ENCODE data around the gene ATP2C1.

Gene ATP2C1

DNA sequence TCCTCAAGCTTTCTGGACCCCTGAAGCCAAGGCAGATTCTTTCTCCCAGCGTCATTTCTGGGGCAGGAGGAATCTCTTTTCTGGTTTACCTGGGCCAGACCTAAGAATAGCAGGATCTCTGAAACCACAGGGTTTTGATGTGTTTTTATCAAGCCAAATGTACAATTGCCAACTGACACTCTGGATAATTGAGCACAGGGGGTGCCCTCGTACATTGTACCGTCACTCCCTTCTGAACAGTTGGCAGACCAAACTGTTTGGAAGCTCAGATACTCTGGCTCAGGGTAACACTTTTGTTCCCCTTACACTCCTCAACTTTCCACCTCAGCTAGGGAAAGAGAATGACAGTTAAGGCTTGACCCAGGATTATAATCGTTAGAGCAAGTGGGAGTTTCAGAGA is 82.8 kb downstream of the ATP2C1 start:
- H3K36me3 ChIP-seq (ENCODE audit: control insufficient read depth, insufficient read depth, low read length): peaks cover 48% of the 10 kb centered on the region

DNA sequence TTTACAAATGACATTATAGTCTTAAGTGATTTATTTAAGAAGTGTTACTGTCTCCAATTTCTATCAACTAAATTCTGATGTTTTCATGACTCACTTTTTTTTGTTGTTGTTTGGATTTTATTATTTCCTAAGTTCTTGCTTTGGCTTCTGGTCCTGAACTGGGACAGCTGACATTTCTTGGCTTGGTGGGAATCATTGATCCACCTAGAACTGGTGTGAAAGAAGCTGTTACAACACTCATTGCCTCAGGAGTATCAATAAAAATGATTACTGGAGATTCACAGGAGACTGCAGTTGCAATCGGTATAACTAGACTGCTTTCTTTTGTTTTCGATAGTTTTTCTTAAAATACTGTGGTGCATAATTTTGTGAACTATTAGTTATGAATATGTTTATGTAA is 85.2 kb downstream of the ATP2C1 start:
- H3K4me3 ChIP-seq (ENCODE audit: extremely low read depth, insufficient read depth, low read length, poor library complexity, severe bottlenecking): no peak overlapping the region
- no peaks in the 10 kb centered on the region for H3K4me1 ChIP-seq (ENCODE audit: control insufficient read depth, insufficient read depth, low read length, poor library complexity, severe bottlenecking)
- H3K9me3 ChIP-seq (ENCODE audit: control insufficient read depth, low read length): no peaks in the 10 kb centered on the region
- peaks cover 43% of the 10 kb centered on the region for H3K36me3 ChIP-seq (ENCODE audit: control insufficient read depth, insufficient read depth, low read length)
- WGBS, 2 experiments (ENCODE audit: insufficient coverage in 2 of 2): 93 to 100% methylated on average over 2 of the region's 2 CpGs
- no peak overlapping the region for H3K27ac ChIP-seq (ENCODE audit: low read depth, low read length, severe bottlenecking)

More for the DNA sequence above, 82.8 kb downstream of the ATP2C1 start:
- WGBS, 2 experiments (ENCODE audit: insufficient coverage in 2 of 2): 79 to 95% methylated on average over 2 to 4 of the region's 4 CpGs
- H3K27ac ChIP-seq (ENCODE audit: low read depth, low read length, severe bottlenecking): no peak overlapping the region
- no peaks in the 10 kb centered on the region for H3K9me3 ChIP-seq (ENCODE audit: control insufficient read depth, low read length)
- no peak overlapping the region for H3K4me3 ChIP-seq (ENCODE audit: extremely low read depth, insufficient read depth, low read length, poor library complexity, severe bottlenecking)
- H3K4me1 ChIP-seq (ENCODE audit: control insufficient read depth, insufficient read depth, low read length, poor library complexity, severe bottlenecking): no peaks in the 10 kb centered on the region

DNA sequence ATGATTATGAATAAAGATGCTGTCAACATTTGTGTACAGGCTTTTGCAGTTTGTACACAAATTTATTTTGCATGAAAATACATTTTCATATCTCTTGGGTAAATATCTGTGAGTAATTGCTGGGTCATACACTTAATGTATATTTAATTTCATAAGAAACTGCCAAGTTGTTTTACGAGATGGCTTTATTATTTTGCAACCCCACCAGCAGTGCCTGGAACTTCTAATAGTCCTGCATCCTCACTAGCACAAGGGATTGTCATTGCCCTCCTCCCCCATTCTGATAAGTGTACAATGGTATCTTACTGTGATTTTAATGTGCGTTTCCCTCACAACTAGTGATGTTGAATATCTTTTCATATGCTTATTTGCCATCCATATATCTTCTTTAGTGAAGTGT is 87.6 kb downstream of the ATP2C1 start:
- no peak overlapping the region for H3K27ac ChIP-seq (ENCODE audit: low read depth, low read length, severe bottlenecking)
- H3K4me1 ChIP-seq (ENCODE audit: control insufficient read depth, insufficient read depth, low read length, poor library complexity, severe bottlenecking): no peaks in the 10 kb centered on the region
- no peaks in the 10 kb centered on the region for H3K9me3 ChIP-seq (ENCODE audit: control insufficient read depth, low read length)
- H3K36me3 ChIP-seq (ENCODE audit: control insufficient read depth, insufficient read depth, low read length): peaks cover 32% of the 10 kb centered on the region
- H3K4me3 ChIP-seq (ENCODE audit: extremely low read depth, insufficient read depth, low read length, poor library complexity, severe bottlenecking): no peak overlapping the region
- WGBS, 2 experiments (ENCODE audit: insufficient coverage in 2 of 2): no CpG with 5 or more reads among the region's 2 CpGs

DNA sequence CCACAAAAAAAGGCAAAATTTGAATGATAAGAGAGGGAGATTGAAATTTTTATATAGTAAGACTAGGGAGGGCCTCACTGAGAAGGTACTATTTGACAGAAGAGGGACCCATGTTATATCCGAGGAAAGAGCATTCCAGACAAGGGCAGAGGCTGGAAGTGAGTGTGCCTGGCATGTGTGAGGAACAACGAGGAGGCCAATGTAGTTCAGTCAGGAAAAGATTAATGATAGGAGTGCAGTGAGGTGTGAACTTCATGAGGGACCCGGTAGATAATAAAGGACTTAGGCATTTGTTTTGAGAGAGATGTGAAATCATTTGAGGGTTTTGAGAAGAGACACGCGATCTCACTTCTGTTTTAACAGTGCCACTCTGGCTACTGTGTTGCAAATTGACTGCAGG is 96.4 kb downstream of the ATP2C1 start:
- H3K9me3 ChIP-seq (ENCODE audit: control insufficient read depth, low read length): no peaks in the 10 kb centered on the region
- peaks cover 30% of the 10 kb centered on the region for H3K36me3 ChIP-seq (ENCODE audit: control insufficient read depth, insufficient read depth, low read length)
- H3K4me1 ChIP-seq (ENCODE audit: control insufficient read depth, insufficient read depth, low read length, poor library complexity, severe bottlenecking): no peaks in the 10 kb centered on the region
- no peak overlapping the region for H3K27ac ChIP-seq (ENCODE audit: low read depth, low read length, severe bottlenecking)
- WGBS, 2 experiments (ENCODE audit: insufficient coverage in 2 of 2): 74 to 76% methylated on average over 5 of the region's 5 CpGs
- H3K4me3 ChIP-seq (ENCODE audit: extremely low read depth, insufficient read depth, low read length, poor library complexity, severe bottlenecking): no peak overlapping the region

DNA sequence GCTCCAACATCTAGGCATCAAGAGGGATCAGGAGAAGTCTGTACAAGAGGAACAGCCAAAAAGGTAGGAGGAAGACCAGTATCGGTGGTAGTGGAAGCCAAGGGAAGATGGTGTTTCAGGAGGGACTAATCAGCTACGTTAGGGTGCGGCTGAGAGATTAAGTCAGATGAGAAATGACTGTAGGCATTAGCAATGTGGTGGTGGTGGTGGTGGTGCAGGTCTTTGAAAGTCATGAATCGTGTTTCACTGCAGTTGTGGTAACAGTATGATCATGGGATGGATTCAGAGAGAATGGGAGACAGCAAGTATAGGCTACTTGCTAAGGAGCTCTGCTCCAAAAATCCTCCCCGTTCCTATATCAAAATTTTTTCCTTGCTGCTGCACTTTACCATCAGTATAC is 97.2 kb downstream of the ATP2C1 start:
- H3K36me3 ChIP-seq (ENCODE audit: control insufficient read depth, insufficient read depth, low read length): peaks cover 34% of the 10 kb centered on the region
- WGBS, 2 experiments (ENCODE audit: insufficient coverage in 2 of 2): 100% methylated on average over 3 to 4 of the region's 5 CpGs
- no peak overlapping the region for H3K4me3 ChIP-seq (ENCODE audit: extremely low read depth, insufficient read depth, low read length, poor library complexity, severe bottlenecking)
- no peaks in the 10 kb centered on the region for H3K4me1 ChIP-seq (ENCODE audit: control insufficient read depth, insufficient read depth, low read length, poor library complexity, severe bottlenecking)
- no peaks in the 10 kb centered on the region for H3K9me3 ChIP-seq (ENCODE audit: control insufficient read depth, low read length)
- no peak overlapping the region for H3K27ac ChIP-seq (ENCODE audit: low read depth, low read length, severe bottlenecking)

DNA sequence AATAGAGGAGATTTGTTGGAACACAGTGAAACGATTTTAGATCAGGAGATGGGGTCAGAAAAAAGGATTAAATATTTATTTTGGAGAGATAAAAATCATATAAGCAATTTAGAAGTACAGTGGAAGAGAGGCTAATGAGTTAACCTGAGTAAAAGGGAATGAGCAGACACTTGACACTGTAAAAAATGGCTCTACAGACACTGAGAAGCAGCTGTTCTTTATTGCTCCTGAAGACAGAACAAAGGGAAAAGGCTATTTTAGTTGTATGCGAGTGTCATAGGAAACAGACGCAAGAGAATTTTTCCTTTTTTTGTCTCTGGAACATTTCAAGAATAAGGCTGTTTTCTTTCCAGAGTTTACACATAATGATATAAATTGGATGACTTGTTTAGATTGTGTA is 98.5 kb downstream of the ATP2C1 start:
- H3K36me3 ChIP-seq (ENCODE audit: control insufficient read depth, insufficient read depth, low read length): peaks cover 37% of the 10 kb centered on the region
- H3K4me1 ChIP-seq (ENCODE audit: control insufficient read depth, insufficient read depth, low read length, poor library complexity, severe bottlenecking): no peaks in the 10 kb centered on the region
- H3K9me3 ChIP-seq (ENCODE audit: control insufficient read depth, low read length): no peaks in the 10 kb centered on the region
- WGBS, 2 experiments (ENCODE audit: insufficient coverage in 2 of 2): 93 to 100% methylated on average over 2 of the region's 3 CpGs
- no peak overlapping the region for H3K27ac ChIP-seq (ENCODE audit: low read depth, low read length, severe bottlenecking)
- H3K4me3 ChIP-seq (ENCODE audit: extremely low read depth, insufficient read depth, low read length, poor library complexity, severe bottlenecking): no peak overlapping the region

DNA sequence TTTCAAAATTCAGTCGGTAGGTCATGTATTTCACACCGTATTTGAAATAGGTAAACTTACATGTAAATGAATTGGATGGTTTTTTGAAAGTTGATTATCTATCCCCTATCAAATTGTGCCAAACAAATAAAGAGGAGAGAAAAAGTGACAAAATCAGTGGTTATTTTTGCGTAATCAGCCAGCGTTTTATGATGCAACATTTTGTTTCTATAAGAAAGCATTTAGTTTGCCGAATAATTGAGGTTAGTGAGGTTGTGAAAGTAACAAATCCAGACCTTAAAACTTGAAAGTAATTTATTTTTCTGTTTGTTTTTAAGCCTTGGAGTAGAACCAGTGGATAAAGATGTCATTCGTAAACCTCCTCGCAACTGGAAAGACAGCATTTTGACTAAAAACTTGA is 103.4 kb downstream of the ATP2C1 start:
- WGBS, 2 experiments (ENCODE audit: insufficient coverage in 2 of 2): 90 to 94% methylated on average over 2 to 3 of the region's 7 CpGs
- Histone ChIP-seq H3K36me3 (ENCODE audit: control insufficient read depth, insufficient read depth, low read length) (peaks cover 47% of the 10 kb centered on the region), H3K4me3 (ENCODE audit: extremely low read depth, insufficient read depth, low read length, poor library complexity, severe bottlenecking) (no peak overlapping the region), H3K27ac (ENCODE audit: low read depth, low read length, severe bottlenecking) (no peak overlapping the region), H3K4me1 (ENCODE audit: control insufficient read depth, insufficient read depth, low read length, poor library complexity, severe bottlenecking) (no peaks in the 10 kb centered on the region), H3K9me3 (ENCODE audit: control insufficient read depth, low read length) (no peaks in the 10 kb centered on the region)

DNA sequence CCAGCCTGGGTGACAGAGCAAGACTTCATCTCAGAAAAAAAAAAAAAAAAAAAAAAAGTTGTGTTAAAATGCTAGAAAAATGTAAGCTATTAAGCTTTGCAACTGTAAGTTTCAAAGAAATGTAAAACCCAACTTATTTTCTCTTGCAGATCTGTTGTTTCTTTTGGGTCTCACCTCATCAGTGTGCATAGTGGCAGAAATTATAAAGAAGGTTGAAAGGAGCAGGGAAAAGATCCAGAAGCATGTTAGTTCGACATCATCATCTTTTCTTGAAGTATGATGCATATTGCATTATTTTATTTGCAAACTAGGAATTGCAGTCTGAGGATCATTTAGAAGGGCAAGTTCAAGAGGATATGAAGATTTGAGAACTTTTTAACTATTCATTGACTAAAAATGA is 107.2 kb downstream of the ATP2C1 start:
- Histone ChIP-seq H3K36me3 (ENCODE audit: control insufficient read depth, insufficient read depth, low read length) (peaks cover 60% of the 10 kb centered on the region), H3K4me3 (ENCODE audit: extremely low read depth, insufficient read depth, low read length, poor library complexity, severe bottlenecking) (no peak overlapping the region), H3K27ac (ENCODE audit: low read depth, low read length, severe bottlenecking) (no peak overlapping the region), H3K9me3 (ENCODE audit: control insufficient read depth, low read length) (no peaks in the 10 kb centered on the region), H3K4me1 (ENCODE audit: control insufficient read depth, insufficient read depth, low read length, poor library complexity, severe bottlenecking) (no peaks in the 10 kb centered on the region)
- no CpG with 5 or more reads among the region's 1 CpG for WGBS, 2 experiments (ENCODE audit: insufficient coverage in 2 of 2)

DNA sequence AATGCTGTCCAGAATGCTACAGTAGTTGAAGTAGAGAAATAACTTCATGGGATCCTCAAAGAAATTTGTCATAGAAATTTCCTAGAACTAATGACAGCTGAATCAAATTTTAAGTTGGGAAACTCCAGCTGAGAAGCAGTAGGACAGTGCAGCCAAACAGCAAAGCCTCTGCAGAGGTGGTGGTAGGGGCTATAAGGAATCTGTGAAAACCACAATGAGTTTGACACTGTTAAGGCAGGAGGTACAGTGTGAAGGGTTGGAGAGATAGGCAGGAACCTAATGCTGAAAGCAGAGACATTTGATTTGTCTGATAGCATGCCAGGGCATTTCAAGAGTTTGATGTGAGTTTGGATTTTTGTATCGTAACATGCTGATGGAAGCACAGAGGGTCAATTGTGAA is 110.7 kb downstream of the ATP2C1 start:
- H3K4me1 ChIP-seq (ENCODE audit: control insufficient read depth, insufficient read depth, low read length, poor library complexity, severe bottlenecking): no peaks in the 10 kb centered on the region
- WGBS, 2 experiments (ENCODE audit: insufficient coverage in 2 of 2): 94 to 100% methylated on average over 1 of the region's 1 CpG
- no peak overlapping the region for H3K4me3 ChIP-seq (ENCODE audit: extremely low read depth, insufficient read depth, low read length, poor library complexity, severe bottlenecking)
- no peak overlapping the region for H3K27ac ChIP-seq (ENCODE audit: low read depth, low read length, severe bottlenecking)
- H3K9me3 ChIP-seq (ENCODE audit: control insufficient read depth, low read length): no peaks in the 10 kb centered on the region
- peaks cover 50% of the 10 kb centered on the region for H3K36me3 ChIP-seq (ENCODE audit: control insufficient read depth, insufficient read depth, low read length)

DNA sequence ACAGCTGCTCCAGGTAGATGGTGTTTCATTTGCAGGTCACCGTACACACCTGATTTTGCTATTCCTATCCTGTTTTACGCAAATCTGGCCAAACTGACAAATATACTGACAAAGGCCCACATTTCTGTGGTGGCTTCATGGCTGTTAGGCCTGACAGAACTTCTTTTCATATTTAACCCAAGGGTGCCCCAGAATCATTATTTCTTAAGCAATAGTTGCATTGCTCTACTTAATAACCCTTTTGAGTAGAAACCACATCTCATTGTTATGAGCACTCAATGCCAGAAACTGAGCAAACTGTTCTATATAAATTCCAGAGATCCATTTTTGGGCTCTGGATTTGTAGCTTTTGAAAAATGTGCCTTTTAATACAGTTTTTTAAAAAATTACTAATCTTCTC is 113.4 kb downstream of the ATP2C1 start:
- Histone ChIP-seq H3K4me1 (ENCODE audit: control insufficient read depth, insufficient read depth, low read length, poor library complexity, severe bottlenecking) (no peaks in the 10 kb centered on the region), H3K4me3 (ENCODE audit: extremely low read depth, insufficient read depth, low read length, poor library complexity, severe bottlenecking) (no peak overlapping the region), H3K27ac (ENCODE audit: low read depth, low read length, severe bottlenecking) (no peak overlapping the region), H3K36me3 (ENCODE audit: control insufficient read depth, insufficient read depth, low read length) (peaks cover 48% of the 10 kb centered on the region), H3K9me3 (ENCODE audit: control insufficient read depth, low read length) (no peaks in the 10 kb centered on the region)
- 100% methylated on average over 2 of the region's 2 CpGs for WGBS, 2 experiments (ENCODE audit: insufficient coverage in 2 of 2)

DNA sequence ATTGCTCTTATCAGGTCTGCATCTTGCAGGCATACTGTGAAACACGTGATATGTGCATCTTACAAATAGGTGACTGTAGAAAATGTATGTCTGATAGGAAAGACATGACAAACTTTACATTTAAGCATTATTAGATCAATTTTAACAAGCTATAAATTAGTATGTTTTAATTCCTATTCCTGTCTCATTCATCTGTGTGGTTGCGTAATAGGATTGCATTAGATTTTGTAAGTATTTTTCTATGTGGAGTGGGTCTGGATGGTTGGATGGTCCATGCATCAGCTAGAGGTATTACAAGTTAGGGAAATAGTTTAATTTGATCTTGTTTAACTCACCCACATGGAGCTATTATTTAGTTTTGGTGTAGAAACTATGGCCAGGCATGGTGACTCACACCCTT is 113.9 kb downstream of the ATP2C1 start:
- Histone ChIP-seq H3K4me3 (ENCODE audit: extremely low read depth, insufficient read depth, low read length, poor library complexity, severe bottlenecking) (no peak overlapping the region), H3K27ac (ENCODE audit: low read depth, low read length, severe bottlenecking) (no peak overlapping the region), H3K4me1 (ENCODE audit: control insufficient read depth, insufficient read depth, low read length, poor library complexity, severe bottlenecking) (no peaks in the 10 kb centered on the region), H3K9me3 (ENCODE audit: control insufficient read depth, low read length) (no peaks in the 10 kb centered on the region), H3K36me3 (ENCODE audit: control insufficient read depth, insufficient read depth, low read length) (peaks cover 51% of the 10 kb centered on the region)
- 100% methylated on average over 1 of the region's 2 CpGs for WGBS, 2 experiments (ENCODE audit: insufficient coverage in 2 of 2)
